Activated CD4-positive, alpha-beta T cell treated with anti-CD3 and anti-CD28 coated beads for 36 hours (primary cell): ENCODE results near the gene PRXL2A. TPM values are rescaled to one million over a fixed set of nuclear protein-coding genes. Genes with fewer than 3 reads are reported as not detected.

Experiments
- ATAC-seq: fragments of 200-7000 bp; cut with Tn5 transposase; one replicate; pipeline ENCODE4 v1.10.0; 2021; ENCODE audit warnings: mild to moderate bottlenecking, moderate library complexity
- CTCF ChIA-PET: fragments of 350-600 bp; sonication (Branson Sonifier 250); formaldehyde crosslinking; loops from one replicate; lab custom pipeline; 2021; ENCODE audit warnings: antibody characterized with exemption; lab: Charles Lee
- POLR2A ChIA-PET: fragments of 350-600 bp; sonication (Branson Sonifier 250); formaldehyde crosslinking; loops from one replicate; lab custom pipeline; 2021; ENCODE audit warnings: antibody characterized with exemption, inconsistent platforms; lab: Charles Lee
- DNase-seq: peaks from one replicate; pipeline ENCODE4 v3.0.0-alpha.2; 2020
- H3K27ac Mint-ChIP-seq: one replicate; pipeline ENCODE4 v1.8.0; 2021; ENCODE audit warnings: mixed read lengths
- H3K27me3 Mint-ChIP-seq: one replicate; pipeline ENCODE4 v1.8.0; 2021; ENCODE audit warnings: mixed read lengths
- H3K36me3 Mint-ChIP-seq: one replicate; pipeline ENCODE4 v1.8.0; 2021; ENCODE audit warnings: low read depth, mixed read lengths
- H3K4me1 Mint-ChIP-seq: one replicate; pipeline ENCODE4 v1.8.0; 2021; ENCODE audit warnings: mixed read lengths
- H3K4me3 Mint-ChIP-seq: one replicate; pipeline ENCODE4 v1.8.0; 2021; ENCODE audit warnings: mild to moderate bottlenecking, moderate library complexity, mixed read lengths
- H3K9me3 Mint-ChIP-seq: one replicate; pipeline ENCODE4 v1.8.0; 2021; ENCODE audit warnings: low read depth, mixed read lengths
- intact Hi-C, 2 experiments: fragments of 100-400 bp; cut with DNase I in 1 of 2; cut with micrococcal nuclease in 1 of 2; formaldehyde crosslinking; loops; one replicate each; pipeline versions ENCODE4 v1.14.2 to v1.15.1; 2022 to 2024; cut with DNase I, micrococcal nuclease
- total RNA-seq, 2 experiments: library from RNA; stranded (reverse); gene quantifications; one replicate each; pipeline ENCODE4 v1.2.3, GENCODE V29; 2021

The PRXL2A gene
- total RNA-seq, 2 experiments from 2014 or later, result 15.0 to 17.6 TPM

GRCh38 chr10:80444646-80445319 lies 36.4 kb downstream of the PRXL2A start:
- POLR2A ChIA-PET, result interaction anchor here (0.6 to 2.1 kb wide), 4 partner anchors 14 to 97 kb away, joined by 3 to 8 read pairs (median 6); no protein-coding TSS in a partner anchor
- Mint-ChIP-seq H3K4me3 (no peak overlapping the region), H3K4me1 (peaks cover 64% of the 10 kb centered on the region), H3K36me3 (no peaks in the 10 kb centered on the region), H3K9me3 (no peaks in the 10 kb centered on the region), H3K27me3 (no peaks in the 10 kb centered on the region), H3K27ac (peak overlapping the region; percentile 48)
- peak; percentile 83 for ATAC-seq
- CTCF ChIA-PET, result interaction anchor here (0.6 to 12.9 kb wide), 42 partner anchors 8 to 1165 kb away, joined by 3 to 367 read pairs (median 4); partner anchors contain the start of gene TSPAN14
- intact Hi-C loops, result loop anchor here (1.0 to 10.0 kb wide), 5 partner anchors 61 to 250 kb away; no protein-coding TSS in a partner anchor
- peak; percentile 65 for DNase-seq

GRCh38 chr10:80447436-80448190 lies 39.3 kb downstream of the PRXL2A start:
- intact Hi-C loops, result loop anchor here in 1 of 2 experiments (10.0 kb wide), 2 partner anchors 217 to 247 kb away; no protein-coding TSS in a partner anchor
- DNase-seq (no peak), ATAC-seq (no peak)
- Mint-ChIP-seq H3K4me3 (no peak overlapping the region), H3K9me3 (no peaks in the 10 kb centered on the region), H3K27ac (peak overlapping the region; percentile 32), H3K27me3 (no peaks in the 10 kb centered on the region), H3K4me1 (peaks cover 64% of the 10 kb centered on the region), H3K36me3 (no peaks in the 10 kb centered on the region)
- ChIA-PET CTCF (interaction anchor here (0.6 to 12.9 kb wide), 2 partner anchors 9 to 55 kb away, joined by 3 to 367 read pairs; no protein-coding TSS in a partner anchor), POLR2A (interaction anchor here (1.2 kb wide), 1 partner anchor 19 kb away, joined by 3 read pairs; no protein-coding TSS in a partner anchor)

- Mint-ChIP-seq H3K36me3 (no peaks in the 10 kb centered on the region), H3K4me1 (peaks cover 62% of the 10 kb centered on the region), H3K27me3 (no peaks in the 10 kb centered on the region), H3K9me3 (no peaks in the 10 kb centered on the region), H3K27ac (peak overlapping the region; percentile 11), H3K4me3 (no peak overlapping the region)
- intact Hi-C loops, result loop anchor here in 1 of 2 experiments (10.0 kb wide), 2 partner anchors 216 to 246 kb away; no protein-coding TSS in a partner anchor
- DNase-seq (no peak), ATAC-seq (no peak)
- CTCF ChIA-PET, result interaction anchor here (0.8 to 12.9 kb wide), 6 partner anchors 20 to 70 kb away, joined by 3 to 367 read pairs (median 4); no protein-coding TSS in a partner anchor
- POLR2A ChIA-PET, result interaction anchor here (1.2 kb wide), 1 partner anchor 18 kb away, joined by 3 read pairs; no protein-coding TSS in a partner anchor
Measured at GRCh38 chr10:80448209-80448942, 40.0 kb downstream of the PRXL2A start.

- Mint-ChIP-seq H3K36me3 (no peaks in the 10 kb centered on the region), H3K27me3 (no peaks in the 10 kb centered on the region), H3K4me3 (no peak overlapping the region), H3K4me1 (peaks cover 54% of the 10 kb centered on the region), H3K9me3 (no peaks in the 10 kb centered on the region), H3K27ac (peak overlapping the region; percentile 11)
- DNase-seq (no peak), ATAC-seq (no peak)
- CTCF ChIA-PET, result interaction anchor here (0.7 to 12.9 kb wide), 8 partner anchors 10 to 71 kb away, joined by 3 to 367 read pairs (median 4); no protein-coding TSS in a partner anchor
- POLR2A ChIA-PET, result interaction anchor here (0.5 to 1.1 kb wide), 2 partner anchors 56 to 90 kb away, joined by 3 read pairs; no protein-coding TSS in a partner anchor
- intact Hi-C loops, result loop anchor here in 1 of 2 experiments (10.0 kb wide), 2 partner anchors 215 to 245 kb away; no protein-coding TSS in a partner anchor
Measured at GRCh38 chr10:80449520-80449919, 41.2 kb downstream of the PRXL2A start.

- Mint-ChIP-seq H3K4me3 (no peak overlapping the region), H3K27ac (no peak overlapping the region), H3K4me1 (peaks cover 43% of the 10 kb centered on the region), H3K36me3 (peaks cover 3% of the 10 kb centered on the region), H3K9me3 (no peaks in the 10 kb centered on the region), H3K27me3 (no peaks in the 10 kb centered on the region)
- ChIA-PET CTCF (interaction anchor here (1.2 to 12.9 kb wide), 2 partner anchors 18 to 51 kb away, joined by 4 to 367 read pairs; no protein-coding TSS in a partner anchor), POLR2A (no interaction called here)
- DNase-seq (no peak), ATAC-seq (no peak)
- intact Hi-C loops, result loop anchor here (5.0 to 10.0 kb wide), 2 partner anchors 249 to 1126 kb away; no protein-coding TSS in a partner anchor
Measured at GRCh38 chr10:80451132-80451531, 42.8 kb downstream of the PRXL2A start.

GRCh38 chr10:80452069-80452468 lies 43.7 kb downstream of the PRXL2A start:
- H3K27ac Mint-ChIP-seq, result no peak overlapping the region
- H3K27me3 Mint-ChIP-seq, result no peaks in the 10 kb centered on the region
- peaks cover 8% of the 10 kb centered on the region for H3K36me3 Mint-ChIP-seq
- CTCF ChIA-PET, result interaction anchor here (2.4 to 12.9 kb wide), 2 partner anchors 8 to 50 kb away, joined by 12 to 367 read pairs; no protein-coding TSS in a partner anchor
- H3K4me1 Mint-ChIP-seq, result peaks cover 43% of the 10 kb centered on the region
- no peaks in the 10 kb centered on the region for H3K9me3 Mint-ChIP-seq
- no peak for DNase-seq
- POLR2A ChIA-PET, result no interaction called here
- intact Hi-C loops, result loop anchor here (5.0 to 10.0 kb wide), 2 partner anchors 250 to 1127 kb away; no protein-coding TSS in a partner anchor
- ATAC-seq, result no peak
- no peak overlapping the region for H3K4me3 Mint-ChIP-seq

GRCh38 chr10:80452640-80453039 lies 44.3 kb downstream of the PRXL2A start:
- DNase-seq (no peak), ATAC-seq (no peak)
- H3K27ac Mint-ChIP-seq, result no peak overlapping the region
- POLR2A ChIA-PET, result interaction anchor here (1.3 kb wide), 1 partner anchor 53 kb away, joined by 4 read pairs; no protein-coding TSS in a partner anchor
- peaks cover 43% of the 10 kb centered on the region for H3K4me1 Mint-ChIP-seq
- peaks cover 13% of the 10 kb centered on the region for H3K36me3 Mint-ChIP-seq
- no peaks in the 10 kb centered on the region for H3K27me3 Mint-ChIP-seq
- no peak overlapping the region for H3K4me3 Mint-ChIP-seq
- no peaks in the 10 kb centered on the region for H3K9me3 Mint-ChIP-seq
- CTCF ChIA-PET, result interaction anchor here (1.0 to 12.9 kb wide), 4 partner anchors 8 to 75 kb away, joined by 5 to 367 read pairs (median 10); no protein-coding TSS in a partner anchor
- intact Hi-C loops, result loop anchor here (1.0 to 10.0 kb wide), 3 partner anchors 44 to 1128 kb away; partner anchors contain the start of gene PRXL2A (in 1 of the 2)

- intact Hi-C loops, result loop anchor here (1.0 to 10.0 kb wide), 3 partner anchors 45 to 1128 kb away; partner anchors contain the start of gene PRXL2A (in 1 of the 2)
- H3K27me3 Mint-ChIP-seq, result no peaks in the 10 kb centered on the region
- H3K9me3 Mint-ChIP-seq, result no peaks in the 10 kb centered on the region
- peaks cover 16% of the 10 kb centered on the region for H3K36me3 Mint-ChIP-seq
- peaks cover 45% of the 10 kb centered on the region for H3K4me1 Mint-ChIP-seq
- peak overlapping the region; percentile 34 for H3K27ac Mint-ChIP-seq
- DNase-seq (peak; percentile 20), ATAC-seq (no peak)
- ChIA-PET CTCF (interaction anchor here (0.7 to 12.9 kb wide), 6 partner anchors 9 to 75 kb away, joined by 3 to 367 read pairs (median 6); no protein-coding TSS in a partner anchor), POLR2A (interaction anchor here (1.3 kb wide), 1 partner anchor 52 kb away, joined by 4 read pairs; no protein-coding TSS in a partner anchor)
- H3K4me3 Mint-ChIP-seq, result peak overlapping the region; percentile 67
Measured at GRCh38 chr10:80453056-80453841, 44.9 kb downstream of the PRXL2A start.

- Mint-ChIP-seq H3K27ac (peak within 1 kb of the TSS; percentile 98), H3K4me3 (peak within 1 kb of the TSS; percentile 99), H3K4me1 (peaks cover 45% of the 10 kb centered on the region), H3K9me3 (no peaks in the 10 kb centered on the region), H3K27me3 (no peaks in the 10 kb centered on the region), H3K36me3 (peaks cover 16% of the 10 kb centered on the region)
- ATAC-seq, result peak; percentile 67
- ChIA-PET CTCF (interaction anchor here (0.7 to 21.2 kb wide), 7 partner anchors 10 to 76 kb away, joined by 3 to 372 read pairs (median 12); no protein-coding TSS in a partner anchor), POLR2A (interaction anchor here (1.3 kb wide), 1 partner anchor 52 kb away, joined by 4 read pairs; no protein-coding TSS in a partner anchor)
- DNase-seq, result peak; percentile 86
- intact Hi-C loops, result loop anchor here (1.0 to 10.0 kb wide), 8 partner anchors 18 to 1129 kb away; partner anchors contain the start of genes ANXA11 (in 1 of the 2) and PRXL2A (in 1 of the 2)
Measured at GRCh38 chr10:80453842-80454512, 45.6 kb downstream of the PRXL2A start, which contains the start of gene TSPAN14. Gene TSPAN14 (plus strand): TSS chr10:80454310. CDS start chr10:80489234, 34,924 bp downstream.
